HG02973 (cell line): ENCODE measurements around the gene PRR16.
"Not testable (repeated sequence)": the region's sequence is repeated elsewhere in the genome, so short reads cannot be mapped to it uniquely, and the experiment has no call there.

Experiments used
- ATAC-seq: cut with Tn5 transposase; IDR thresholded peaks from one replicate; pipeline ENCODE4 v1.9.1; 2021; ENCODE audit warnings: moderate library complexity; ENCODE audit not compliant: unreplicated experiment

Gene PRR16

GRCh38 chr5:120463991-120464626, at the start of gene PRR16:
PRR16 (plus strand) TSS chr5:120464300.
- peak; percentile 74 for ATAC-seq

- ATAC-seq, result no peak
Observed at GRCh38 chr5:120415985-120416384, 48.1 kb upstream of the PRR16 start.

DNA sequence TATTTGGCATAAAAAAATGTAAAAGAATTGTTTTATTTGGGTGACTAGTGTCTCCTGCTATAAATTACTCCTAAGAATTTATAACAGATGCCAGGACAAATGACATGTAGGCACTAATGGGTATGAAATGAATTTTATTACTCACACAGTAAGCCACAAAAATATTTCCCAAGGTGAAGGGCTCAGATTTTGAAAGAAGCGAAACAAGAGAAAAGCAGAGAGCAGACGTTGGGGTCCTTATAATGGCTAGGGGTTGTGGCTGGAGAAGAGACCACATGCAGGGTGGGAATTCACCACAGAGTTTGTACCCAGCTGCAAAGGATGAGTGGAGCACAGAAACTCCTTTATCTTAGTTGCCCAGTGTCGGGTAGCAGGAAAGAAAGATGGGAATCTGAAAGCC, 45.0 kb upstream of the PRR16 start:
- ATAC-seq, result no peak

DNA sequence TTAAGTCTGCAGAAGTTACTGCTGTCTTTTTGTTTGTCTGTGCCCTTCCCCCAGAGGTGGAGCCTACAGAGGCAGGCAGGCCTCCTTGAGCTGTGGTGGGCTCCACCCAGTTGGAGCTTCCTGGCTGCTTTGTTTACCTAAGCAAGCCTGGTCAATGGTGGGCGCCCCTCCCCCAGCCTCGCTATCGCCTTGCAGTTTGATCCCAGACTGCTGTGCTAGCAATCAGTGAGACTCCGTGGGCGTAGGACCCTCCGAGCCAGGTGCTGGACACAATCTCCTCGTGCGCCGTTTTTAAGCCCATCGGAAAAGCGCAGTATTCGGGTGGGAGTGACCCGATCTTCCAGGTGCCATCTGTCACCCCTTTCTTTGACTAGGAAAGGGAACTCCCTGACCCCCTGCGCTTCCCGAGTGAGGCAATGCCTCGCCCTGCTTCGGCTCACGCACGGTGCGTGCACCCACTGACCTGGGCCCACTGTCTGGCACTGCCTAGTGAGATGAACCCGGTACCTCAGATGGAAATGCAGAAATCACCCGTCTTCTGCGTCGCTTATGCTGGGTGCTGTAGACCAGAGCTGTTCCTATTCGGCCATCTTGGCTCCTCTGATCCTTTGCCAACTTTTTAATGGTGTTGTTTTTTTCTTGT, 37.3 kb upstream of the PRR16 start:
- not testable (repeated sequence) for ATAC-seq

GRCh38 chr5:120430572-120430971, 33.5 kb upstream of the PRR16 start:
- ATAC-seq, result no peak

DNA sequence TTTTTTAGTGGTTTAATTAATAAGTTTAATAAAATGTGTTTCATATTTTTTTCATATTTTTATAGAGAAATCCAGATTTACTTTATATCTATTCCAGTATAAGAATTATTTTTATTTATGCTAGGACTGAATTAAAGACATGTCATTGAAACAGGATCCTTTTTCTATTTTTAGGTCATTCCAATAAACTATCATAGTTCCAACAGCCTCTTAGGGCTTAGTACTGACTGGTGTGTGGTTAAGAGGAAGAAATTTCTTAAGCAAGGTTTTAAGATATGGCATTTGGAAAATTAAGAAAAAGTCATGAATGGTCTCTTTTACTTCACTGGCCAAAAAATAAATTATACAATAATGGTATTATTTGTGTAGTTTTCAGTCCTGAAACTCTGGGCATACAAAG, 31.2 kb upstream of the PRR16 start:
- no peak for ATAC-seq

GRCh38 chr5:120435129-120435528, 29.0 kb upstream of the PRR16 start:
- no peak for ATAC-seq

GRCh38 chr5:120436996-120437395, 27.1 kb upstream of the PRR16 start:
- ATAC-seq, result no peak

GRCh38 chr5:120442694-120443093, 21.4 kb upstream of the PRR16 start:
- no peak for ATAC-seq

DNA sequence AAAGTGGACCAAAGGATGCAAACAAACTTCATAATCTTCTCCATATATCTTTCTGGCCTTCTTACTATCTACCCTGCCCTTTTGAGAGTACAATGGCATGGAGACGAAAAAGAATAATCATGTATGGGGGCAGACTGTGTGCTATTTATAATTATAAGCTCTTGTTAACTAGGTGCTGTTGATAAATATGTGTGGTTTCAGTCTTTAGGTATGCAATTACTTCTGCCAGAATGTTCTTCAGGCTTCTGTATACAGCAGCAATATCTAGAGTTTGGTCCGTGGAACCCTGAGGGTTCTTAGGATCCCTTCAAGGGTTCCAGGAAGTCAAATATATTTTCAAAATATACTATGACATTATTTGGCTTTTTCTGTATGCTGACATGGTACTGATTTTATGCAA, 20.5 kb upstream of the PRR16 start:
- no peak for ATAC-seq

GRCh38 chr5:120446068-120446492, 18.0 kb upstream of the PRR16 start:
- no peak for ATAC-seq

DNA sequence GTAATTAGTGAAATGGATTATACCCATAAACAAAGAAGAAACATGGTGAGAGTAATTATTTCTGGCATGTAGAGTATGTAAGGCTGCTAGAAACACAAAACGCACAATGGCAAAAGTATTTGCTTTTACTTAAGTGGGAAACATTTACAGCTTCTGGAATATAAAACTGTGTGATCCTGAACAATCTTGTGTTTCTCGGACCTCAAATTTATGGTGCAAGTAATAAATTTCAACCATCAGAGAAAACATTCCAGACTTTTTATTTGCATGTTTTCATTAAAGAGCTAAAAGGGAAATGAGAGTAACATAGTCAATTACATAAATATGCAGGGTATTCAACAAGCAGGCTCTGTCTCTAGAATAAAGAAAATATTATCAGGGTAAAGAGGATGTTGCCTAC, 17.2 kb upstream of the PRR16 start:
- ATAC-seq, result no peak

DNA sequence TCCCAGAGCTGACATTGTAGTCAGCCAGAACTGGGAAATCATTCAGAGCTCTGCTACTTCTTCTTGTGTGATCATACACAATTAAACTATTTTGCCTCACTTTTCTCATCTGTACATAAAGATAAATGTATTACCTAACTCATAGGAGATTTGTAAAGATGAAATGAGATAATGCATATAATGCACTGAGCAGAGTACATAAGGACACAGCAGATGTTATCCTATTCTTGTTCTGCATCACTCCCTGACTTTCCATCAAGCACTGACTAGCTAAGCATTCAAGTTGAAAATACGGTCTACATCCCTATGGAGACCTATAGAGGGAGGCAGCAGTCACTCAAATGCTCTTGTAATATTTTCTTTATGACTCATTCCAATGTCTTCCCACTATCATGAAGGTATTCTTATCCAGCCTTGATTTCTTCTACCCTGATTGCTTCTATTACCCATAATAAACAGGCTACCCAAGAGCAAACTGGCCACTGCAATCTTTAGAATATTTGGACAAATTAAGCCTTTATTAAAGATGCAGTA, 16.3 kb upstream of the PRR16 start:
- no peak for ATAC-seq

DNA sequence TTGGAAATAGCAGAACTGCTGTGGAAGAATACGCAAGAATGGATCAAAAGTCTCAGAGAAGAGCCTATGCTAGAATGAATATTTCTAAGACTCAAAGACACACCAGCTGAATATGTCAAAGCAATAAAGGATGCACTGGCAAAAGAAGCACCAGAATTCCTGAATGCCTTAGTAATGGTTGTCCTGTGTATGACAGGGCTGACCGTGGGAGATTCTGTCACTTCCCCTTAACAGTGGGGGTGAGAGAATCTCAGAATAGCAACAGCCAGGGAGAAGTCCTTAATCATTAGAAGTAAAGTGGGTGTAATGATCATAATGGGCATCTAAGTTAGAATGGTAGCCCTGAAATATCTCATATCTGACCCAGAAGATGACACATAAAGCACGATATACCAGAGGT, 14.6 kb upstream of the PRR16 start:
- no peak for ATAC-seq

- ATAC-seq, result no peak
Observed at GRCh38 chr5:120450910-120451309, 13.2 kb upstream of the PRR16 start.

- ATAC-seq, result no peak
Observed at GRCh38 chr5:120451445-120451844, 12.7 kb upstream of the PRR16 start.

- ATAC-seq, result no peak
Observed at GRCh38 chr5:120452471-120452870, 11.6 kb upstream of the PRR16 start.

- ATAC-seq, result no peak
Observed at GRCh38 chr5:120454094-120454798, 9.9 kb upstream of the PRR16 start.

- no peak for ATAC-seq
Observed at GRCh38 chr5:120456006-120456405, 8.1 kb upstream of the PRR16 start.

- ATAC-seq, result peak; percentile 80
Observed at GRCh38 chr5:120457839-120458507, 6.1 kb upstream of the PRR16 start.

GRCh38 chr5:120458508-120458847, 5.6 kb upstream of the PRR16 start:
- ATAC-seq, result not testable (repeated sequence)

DNA sequence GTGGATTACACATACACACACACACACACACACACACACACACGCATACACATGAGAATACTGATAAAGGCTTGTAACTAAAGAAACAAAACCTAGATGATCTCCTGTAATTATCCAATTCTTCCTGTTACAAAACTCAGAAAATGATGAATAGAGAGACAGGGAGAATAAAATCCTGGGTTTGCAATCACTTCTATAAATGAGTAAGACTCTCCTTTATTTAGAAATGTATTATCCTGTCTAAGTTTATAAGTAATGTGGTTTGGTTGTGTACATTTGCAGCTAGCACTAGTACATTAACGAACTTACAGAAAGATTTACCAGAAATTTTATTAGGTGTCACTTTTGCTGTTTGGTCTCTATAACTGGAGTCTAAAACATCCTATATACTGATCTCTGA, 2.8 kb upstream of the PRR16 start:
- ATAC-seq, result no peak
